ENCODE data around the gene HSD11B1L.
A peak's percentile ranks its signal among the peaks of the same experiment; 100 is the strongest.
"Not testable (repeated sequence)": the region's sequence is repeated elsewhere in the genome, so short reads cannot be mapped to it uniquely, and the experiment has no call there.

Gene HSD11B1L

DNA sequence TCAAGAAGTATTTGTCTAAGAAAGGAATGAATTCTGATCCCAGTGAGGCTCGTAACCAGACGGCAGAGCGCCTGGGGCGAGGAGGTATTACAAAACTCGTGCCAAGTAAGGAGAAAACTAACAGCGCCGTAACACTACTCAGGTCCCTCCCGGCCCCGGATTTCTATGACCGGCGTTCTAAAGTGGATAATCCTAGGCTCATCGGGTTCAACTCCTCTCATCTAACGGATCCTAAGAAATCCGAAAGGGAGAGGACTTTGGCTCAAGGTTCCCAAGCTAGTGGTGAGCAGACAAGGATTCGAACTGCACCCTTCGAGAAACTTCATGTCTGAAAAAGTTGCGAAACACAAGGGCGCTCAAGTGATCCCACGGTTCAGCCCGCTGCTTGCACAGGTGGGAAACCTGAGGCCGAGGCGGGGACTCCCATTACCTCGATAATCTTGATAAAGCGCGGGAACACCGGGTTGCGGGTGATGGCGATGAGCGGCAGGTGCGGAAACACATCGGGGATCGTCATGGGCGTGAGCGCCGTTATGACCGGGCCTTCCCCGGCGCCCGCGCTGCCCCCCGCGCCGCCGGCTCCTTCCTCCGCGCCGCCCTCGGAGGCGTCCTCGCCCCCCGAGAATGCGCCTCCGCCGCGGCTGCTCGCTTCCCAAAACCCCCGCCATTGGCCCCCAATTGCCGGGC lies 38.6 kb downstream of the HSD11B1L start:
- DNase-seq (ENCODE audit: extremely low spot score, insufficient read length, low read depth) (no peak), FAIRE-seq (no peak)

GRCh38 chr19:5719961-5720790 lies 39.3 kb downstream of the HSD11B1L start, which contains the start of the genes CATSPERD and LONP1:
Gene CATSPERD (plus strand): TSS chr19:5720637. CDS start chr19:5720738, 101 bp downstream.
Gene LONP1 (minus strand): TSS chr19:5720146. CDS start chr19:5720132, 14 bp downstream.
- peak; percentile 96 for FAIRE-seq

GRCh38 chr19:5727453-5728050 lies 46.7 kb downstream of the HSD11B1L start:
- DNase-seq (ENCODE audit: extremely low spot score, insufficient read length, low read depth): no peak
- no peak for FAIRE-seq

More at GRCh38 chr19:5719961-5720790, 39.3 kb downstream of the HSD11B1L start, which contains the start of the genes CATSPERD and LONP1:
- peak; percentile 99 for DNase-seq (ENCODE audit: extremely low spot score, insufficient read length, low read depth)

DNA sequence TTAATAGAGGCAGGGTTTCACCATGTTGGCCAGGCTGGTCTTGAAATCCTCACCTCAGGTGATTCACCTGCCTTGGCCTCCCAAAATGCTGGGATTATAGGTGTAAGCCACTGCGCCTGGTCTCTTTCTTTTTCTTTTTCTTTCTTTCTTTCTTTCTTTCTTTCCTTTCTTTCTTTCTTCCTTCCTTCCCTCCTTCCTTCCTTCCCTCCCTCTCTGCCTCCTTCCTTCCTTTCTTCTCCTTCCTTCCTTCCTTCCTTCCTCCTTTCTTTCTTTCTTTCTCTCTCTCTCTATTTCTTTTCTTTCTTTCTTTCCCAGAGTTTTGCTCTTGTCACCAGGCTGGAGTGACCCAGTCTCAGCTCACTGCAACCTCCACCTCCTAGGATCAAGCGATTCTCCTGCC lies 52.3 kb downstream of the HSD11B1L start:
- not testable (repeated sequence) for DNase-seq (ENCODE audit: extremely low spot score, insufficient read length, low read depth); FAIRE-seq
